Measurements from ENCODE around the gene GRID1.

DNA sequence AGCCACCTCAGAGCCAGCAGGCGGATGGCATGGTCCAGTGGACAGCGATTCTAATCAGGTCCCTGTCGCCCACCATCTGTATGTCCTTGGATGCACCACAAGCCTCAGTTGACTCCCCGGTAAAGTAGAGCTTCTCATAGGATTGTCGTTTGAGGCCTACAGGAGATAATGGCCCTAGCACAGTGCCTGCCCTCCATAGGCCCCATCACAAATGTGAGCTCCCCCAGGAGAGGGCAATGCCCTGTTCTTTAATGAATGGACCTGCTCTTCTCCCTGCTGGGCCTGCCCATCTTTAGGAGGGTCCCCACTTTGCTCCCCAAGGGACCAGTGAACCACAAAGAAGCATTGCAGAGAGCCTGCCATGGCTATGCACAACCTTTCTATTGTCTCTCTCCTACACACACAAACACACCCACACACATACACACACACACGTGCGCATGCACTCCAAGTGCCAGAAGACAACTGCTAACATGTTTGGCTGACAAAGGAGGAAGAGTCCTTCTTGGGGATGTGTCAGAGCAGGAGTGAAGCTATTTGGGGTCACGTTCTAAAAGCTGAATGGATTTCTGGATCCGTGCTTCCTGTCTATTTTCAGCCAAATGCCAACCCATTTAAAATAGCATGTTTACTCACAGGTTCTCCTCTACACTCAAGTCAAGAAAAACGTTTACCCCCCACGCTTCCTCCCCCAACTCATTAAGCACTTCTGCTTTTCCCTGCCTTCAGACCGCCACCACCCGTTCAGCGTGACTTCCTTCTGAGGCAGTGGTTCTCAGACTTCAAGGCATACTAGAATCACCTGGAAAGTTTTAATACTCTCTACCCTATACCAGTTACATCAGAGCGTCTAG is 196.1 kb downstream of the GRID1 start:
- TF ChIP-seq, protein P1, sequence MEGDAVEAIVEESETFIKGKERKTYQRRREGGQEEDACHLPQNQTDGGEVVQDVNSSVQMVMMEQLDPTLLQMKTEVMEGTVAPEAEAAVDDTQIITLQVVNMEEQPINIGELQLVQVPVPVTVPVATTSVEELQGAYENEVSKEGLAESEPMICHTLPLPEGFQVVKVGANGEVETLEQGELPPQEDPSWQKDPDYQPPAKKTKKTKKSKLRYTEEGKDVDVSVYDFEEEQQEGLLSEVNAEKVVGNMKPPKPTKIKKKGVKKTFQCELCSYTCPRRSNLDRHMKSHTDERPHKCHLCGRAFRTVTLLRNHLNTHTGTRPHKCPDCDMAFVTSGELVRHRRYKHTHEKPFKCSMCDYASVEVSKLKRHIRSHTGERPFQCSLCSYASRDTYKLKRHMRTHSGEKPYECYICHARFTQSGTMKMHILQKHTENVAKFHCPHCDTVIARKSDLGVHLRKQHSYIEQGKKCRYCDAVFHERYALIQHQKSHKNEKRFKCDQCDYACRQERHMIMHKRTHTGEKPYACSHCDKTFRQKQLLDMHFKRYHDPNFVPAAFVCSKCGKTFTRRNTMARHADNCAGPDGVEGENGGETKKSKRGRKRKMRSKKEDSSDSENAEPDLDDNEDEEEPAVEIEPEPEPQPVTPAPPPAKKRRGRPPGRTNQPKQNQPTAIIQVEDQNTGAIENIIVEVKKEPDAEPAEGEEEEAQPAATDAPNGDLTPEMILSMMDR (IDR thresholded peaks at IDR 0.05), result no peak
- TF ChIP-seq POLR2AphosphoS5 (IDR thresholded peaks at IDR 0.05), result no peak
- no peak for TF ChIP-seq POLR2A (IDR thresholded peaks at IDR 0.05)
- no peak for TF ChIP-seq EP300 (IDR thresholded peaks at IDR 0.05)
